Gastrocnemius medialis (tissue), 4 donors: ENCODE results near the gene CACNG7. TPM values are rescaled to one million over a fixed set of nuclear protein-coding genes. Genes with fewer than 3 reads are reported as not detected.

ENCODE experiments used
- ATAC-seq, 2 donors: fragments of 150-250 bp; one replicate each; pipeline ENCODE4 v1.9.1; 2016
- DNase-seq, 2 donors: peaks; one replicate each; pipeline ENCODE4 v3.0.0-alpha.2; 2019
- H3K27ac ChIP-seq, 4 donors: fragments of 200-600 bp; sonication (generic); 1 replicate in 1 of 4; 2 replicates in 3 of 4; pipeline ENCODE4 v1.5.1; 2016 to 2018; ENCODE audit warnings: mild to moderate bottlenecking in 2 of 4, moderate library complexity in 1 of 4
- H3K27me3 ChIP-seq, 3 donors: fragments of 200-600 bp; sonication (generic) in 2 of 3; 1 replicate in 1 of 3; 2 replicates in 2 of 3; pipeline versions ENCODE4 v1.5.1 to v1.6.0; 2016 to 2019; ENCODE audit warnings: mild to moderate bottlenecking in 1 of 3, moderate library complexity in 1 of 3
- H3K36me3 ChIP-seq, 2 donors: fragments of 200-600 bp; sonication (generic) in 1 of 2; one replicate each; pipeline ENCODE4 v1.5.1; 2017 to 2018
- H3K4me1 ChIP-seq, 2 donors: fragments of 200-600 bp; sonication (generic) in 1 of 2; one replicate each; pipeline ENCODE4 v1.5.1; 2016 to 2017; ENCODE audit warnings: mild to moderate bottlenecking in 2 of 2
- H3K4me3 ChIP-seq, 4 donors: fragments of 200-600 bp; sonication (generic) in 3 of 4; 1 replicate in 1 of 4; 2 replicates in 3 of 4; pipeline ENCODE4 v1.5.1; 2016 to 2019; ENCODE audit warnings: mild to moderate bottlenecking in 2 of 4
- H3K9me3 ChIP-seq, 3 donors: fragments of 200-600 bp; sonication (generic) in 2 of 3; 1 replicate in 1 of 3; 2 replicates in 2 of 3; pipeline ENCODE4 v1.5.1; 2016 to 2019
- CTCF ChIP-seq, 5 experiments: fragments of 450-650 bp in 3 of 5; fragments of 200-600 bp in 2 of 5; sonication (generic) in 2 of 5; IDR thresholded peaks in 4 of 5; conservative IDR thresholded peaks in 1 of 5; 1 replicate in 4 of 5; 2 replicates in 1 of 5; pipeline ENCODE4 v1.5.1; 2016 to 2019; ENCODE audit warnings: antibody characterized with exemption in 5 of 5, mild to moderate bottlenecking in 3 of 5, moderate library complexity in 3 of 5
- POLR2A ChIP-seq, 2 donors: fragments of 450-650 bp; IDR thresholded peaks; one replicate each; pipeline ENCODE4 v1.6.1; 2017; ENCODE audit warnings: antibody characterized with exemption in 2 of 2, mild to moderate bottlenecking in 2 of 2, moderate library complexity in 2 of 2
- in situ Hi-C, 4 donors: fragments of 200-750 bp; cut with MboI; loops; one replicate each; pipeline versions ENCODE4 v1.15.0 to v1.8.0; 2017; ENCODE audit warnings: low sequenced_read_pairs in 4 of 4
- intact Hi-C: fragments of 100-400 bp; cut with DNase I; formaldehyde crosslinking; loops from one replicate; pipeline ENCODE4 v1.15.1; 2023; ENCODE audit warnings: low total_unique reads
- total RNA-seq, 4 donors: library from RNA; depleted of rRNA; stranded (reverse); fragments of >200 nt; gene quantifications; one replicate each; pipeline versions ENCODE4 v1.1.0 to v1.2.3, GENCODE V29; 2016

The CACNG7 gene
- total RNA-seq = not detected

GRCh38 chr19:53908935-53909415 is at the start of gene CACNG7:
TSS of gene CACNG7 (plus strand) at chr19:53909278. CDS start at chr19:53912832, 3,554 bp downstream.
- peaks cover 69 to 70% (median 70%) of the 10 kb centered on the region in 3 donors for H3K27me3 ChIP-seq
- in situ Hi-C loops (loop anchor here in 1 of 4 donors (10.0 kb wide), 1 partner anchor 116 kb away; no protein-coding TSS in a partner anchor), intact Hi-C loops (no loop called here)
- no peaks in the 10 kb centered on the region for H3K9me3 ChIP-seq
- peak within 1 kb of the TSS in 2 of 4 donors; percentile 22 to 25 for H3K4me3 ChIP-seq
- H3K4me1 ChIP-seq = peaks cover 0 to 3% of the 10 kb centered on the region in 2 donors
- ATAC-seq (no peak), DNase-seq (no peak)
- H3K36me3 ChIP-seq = no peaks in the 10 kb centered on the region
- no peak for TF ChIP-seq POLR2A (IDR thresholded peaks at IDR 0.05)
- no peak within 1 kb of the TSS for H3K27ac ChIP-seq

GRCh38 chr19:53864308-53864836 is 44.7 kb upstream of the CACNG7 start:
- no peak for TF ChIP-seq POLR2A (IDR thresholded peaks at IDR 0.05)
- no peak for TF ChIP-seq CTCF (IDR thresholded peaks at IDR 0.05 in 4 of 5, conservative IDR thresholded peaks at IDR 0.05 in 1 of 5)
- Histone ChIP-seq H3K27ac (no peak overlapping the region), H3K36me3 (no peaks in the 10 kb centered on the region), H3K27me3 (peaks cover 6 to 33% (median 18%) of the 10 kb centered on the region in 3 donors), H3K4me1 (peaks cover 4 to 10% of the 10 kb centered on the region in 2 donors), H3K4me3 (no peak overlapping the region), H3K9me3 (no peaks in the 10 kb centered on the region)
- intact Hi-C loops (no loop called here), in situ Hi-C loops (no loop called here)
- no peak for ATAC-seq
- no peak for DNase-seq

- DNase-seq (no peak), ATAC-seq (no peak)
- in situ Hi-C loops (no loop called here), intact Hi-C loops (no loop called here)
- TF ChIP-seq CTCF (IDR thresholded peaks at IDR 0.05 in 4 of 5, conservative IDR thresholded peaks at IDR 0.05 in 1 of 5) (no peak), POLR2A (IDR thresholded peaks at IDR 0.05) (no peak)
- H3K36me3 ChIP-seq = no peaks in the 10 kb centered on the region
- H3K27me3 ChIP-seq = peaks cover 6 to 34% (median 23%) of the 10 kb centered on the region in 3 donors
- no peaks in the 10 kb centered on the region for H3K9me3 ChIP-seq
- peaks cover 4 to 16% of the 10 kb centered on the region in 2 donors for H3K4me1 ChIP-seq
- H3K4me3 ChIP-seq = peak overlapping the region; percentile 42 to 70 (median 55)
- H3K27ac ChIP-seq = peak overlapping the region in 3 of 4 donors; percentile 75 to 92 (median 83)
These were observed 43.6 kb upstream of the CACNG7 start for GRCh38 chr19:53865523-53865917.

- in situ Hi-C loops (no loop called here), intact Hi-C loops (no loop called here)
- Histone ChIP-seq H3K4me3 (peak overlapping the region; percentile 42 to 70 (median 55)), H3K36me3 (no peaks in the 10 kb centered on the region), H3K9me3 (no peaks in the 10 kb centered on the region), H3K27ac (peak overlapping the region; percentile 75 to 92 (median 85)), H3K4me1 (peaks cover 4 to 16% of the 10 kb centered on the region in 2 donors), H3K27me3 (peaks cover 6 to 34% (median 23%) of the 10 kb centered on the region in 3 donors)
- DNase-seq (peak; percentile 15 to 54), ATAC-seq (peak; percentile 22 to 37)
- TF ChIP-seq CTCF (IDR thresholded peaks at IDR 0.05 in 4 of 5, conservative IDR thresholded peaks at IDR 0.05 in 1 of 5) (no peak), POLR2A (IDR thresholded peaks at IDR 0.05) (no peak)
These were observed 42.9 kb upstream of the CACNG7 start for GRCh38 chr19:53865918-53866864.

GRCh38 chr19:53866865-53867224 is 42.2 kb upstream of the CACNG7 start:
- TF ChIP-seq POLR2A (IDR thresholded peaks at IDR 0.05) = no peak
- TF ChIP-seq CTCF (IDR thresholded peaks at IDR 0.05 in 4 of 5, conservative IDR thresholded peaks at IDR 0.05 in 1 of 5) = no peak
- Histone ChIP-seq H3K4me1 (peaks cover 4 to 16% of the 10 kb centered on the region in 2 donors), H3K27me3 (peaks cover 6 to 34% (median 23%) of the 10 kb centered on the region in 3 donors), H3K4me3 (peak overlapping the region; percentile 42 to 70 (median 55)), H3K27ac (peak overlapping the region; percentile 75 to 92 (median 85)), H3K36me3 (no peaks in the 10 kb centered on the region), H3K9me3 (no peaks in the 10 kb centered on the region)
- in situ Hi-C loops (no loop called here), intact Hi-C loops (loop anchor here (1.0 kb wide), 1 partner anchor 12 kb away; no protein-coding TSS in a partner anchor)
- no peak for ATAC-seq
- no peak for DNase-seq
